GM19023 (cell line): Measurements from ENCODE around the gene GPR179.
A peak's percentile ranks its signal among the peaks of the same experiment; 100 is the strongest.

Source experiments
- ATAC-seq: cut with Tn5 transposase; IDR thresholded peaks from one replicate; pipeline ENCODE4 v1.9.1; 2021; ENCODE audit warnings: mild to moderate bottlenecking, moderate library complexity; ENCODE audit not compliant: unreplicated experiment

GPR179 gene, protein sequence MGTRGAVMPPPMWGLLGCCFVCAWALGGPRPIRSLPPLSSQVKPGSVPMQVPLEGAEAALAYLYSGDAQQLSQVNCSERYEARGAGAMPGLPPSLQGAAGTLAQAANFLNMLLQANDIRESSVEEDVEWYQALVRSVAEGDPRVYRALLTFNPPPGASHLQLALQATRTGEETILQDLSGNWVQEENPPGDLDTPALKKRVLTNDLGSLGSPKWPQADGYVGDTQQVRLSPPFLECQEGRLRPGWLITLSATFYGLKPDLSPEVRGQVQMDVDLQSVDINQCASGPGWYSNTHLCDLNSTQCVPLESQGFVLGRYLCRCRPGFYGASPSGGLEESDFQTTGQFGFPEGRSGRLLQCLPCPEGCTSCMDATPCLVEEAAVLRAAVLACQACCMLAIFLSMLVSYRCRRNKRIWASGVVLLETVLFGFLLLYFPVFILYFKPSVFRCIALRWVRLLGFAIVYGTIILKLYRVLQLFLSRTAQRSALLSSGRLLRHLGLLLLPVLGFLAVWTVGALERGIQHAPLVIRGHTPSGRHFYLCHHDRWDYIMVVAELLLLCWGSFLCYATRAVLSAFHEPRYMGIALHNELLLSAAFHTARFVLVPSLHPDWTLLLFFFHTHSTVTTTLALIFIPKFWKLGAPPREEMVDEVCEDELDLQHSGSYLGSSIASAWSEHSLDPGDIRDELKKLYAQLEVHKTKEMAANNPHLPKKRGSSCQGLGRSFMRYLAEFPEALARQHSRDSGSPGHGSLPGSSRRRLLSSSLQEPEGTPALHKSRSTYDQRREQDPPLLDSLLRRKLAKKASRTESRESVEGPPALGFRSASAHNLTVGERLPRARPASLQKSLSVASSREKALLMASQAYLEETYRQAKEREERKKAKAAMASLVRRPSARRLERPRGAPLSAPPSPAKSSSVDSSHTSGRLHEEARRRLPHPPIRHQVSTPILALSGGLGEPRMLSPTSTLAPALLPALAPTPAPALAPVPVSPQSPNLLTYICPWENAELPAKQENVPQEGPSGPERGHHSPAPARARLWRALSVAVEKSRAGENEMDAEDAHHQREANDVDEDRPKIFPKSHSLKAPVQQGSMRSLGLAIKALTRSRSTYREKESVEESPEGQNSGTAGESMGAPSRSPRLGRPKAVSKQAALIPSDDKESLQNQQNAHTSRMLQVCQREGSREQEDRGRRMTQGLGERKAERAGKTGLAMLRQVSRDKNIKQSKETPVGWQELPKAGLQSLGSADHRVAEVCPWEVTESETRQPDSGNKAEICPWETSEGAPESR (N-terminal part only)

DNA sequence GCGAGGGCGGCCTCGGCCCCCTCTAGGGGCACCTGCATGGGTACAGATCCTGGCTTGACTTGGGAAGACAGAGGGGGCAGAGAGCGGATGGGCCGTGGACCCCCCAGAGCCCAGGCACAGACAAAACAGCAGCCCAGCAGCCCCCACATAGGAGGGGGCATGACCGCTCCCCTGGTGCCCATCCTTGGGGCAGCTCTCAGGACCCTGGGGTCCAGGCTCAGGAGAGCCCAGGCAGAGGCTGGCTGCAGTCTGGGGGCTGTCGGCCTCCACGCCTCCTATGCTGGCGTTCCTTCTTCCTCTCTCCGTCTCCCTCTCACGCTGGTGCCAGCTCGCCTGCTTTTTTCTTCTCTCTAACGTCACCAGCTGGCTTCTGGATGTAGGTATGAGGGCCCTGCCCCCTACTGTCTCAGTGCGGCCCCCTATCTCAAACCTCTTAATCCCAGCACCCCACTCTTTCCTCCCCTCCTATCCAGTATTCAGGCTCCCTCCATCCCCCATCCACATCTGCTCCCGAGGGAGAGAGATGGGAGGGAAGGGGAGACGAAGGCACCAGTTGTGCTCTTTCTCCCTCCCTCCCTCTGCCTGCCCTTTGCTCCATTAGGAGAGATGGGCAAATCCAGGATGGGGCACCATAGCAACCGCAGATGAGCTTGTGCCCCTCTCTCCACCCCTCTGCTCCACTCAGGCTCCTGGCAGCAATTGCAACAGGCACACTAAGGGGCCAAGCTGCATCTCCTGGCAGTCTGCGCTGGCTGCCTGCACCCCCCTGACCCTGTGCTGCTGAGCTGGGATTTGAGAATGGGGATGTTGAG lies at the start of gene GPR179:
Gene GPR179 (minus strand): TSS at position 349 of the 812 bp plus-strand sequence. CDS start 167 bp downstream, at position 182.
- no peak for ATAC-seq

GRCh38 chr17:38379448-38379847 lies 35.7 kb upstream of the GPR179 start:
- ATAC-seq, result no peak

DNA sequence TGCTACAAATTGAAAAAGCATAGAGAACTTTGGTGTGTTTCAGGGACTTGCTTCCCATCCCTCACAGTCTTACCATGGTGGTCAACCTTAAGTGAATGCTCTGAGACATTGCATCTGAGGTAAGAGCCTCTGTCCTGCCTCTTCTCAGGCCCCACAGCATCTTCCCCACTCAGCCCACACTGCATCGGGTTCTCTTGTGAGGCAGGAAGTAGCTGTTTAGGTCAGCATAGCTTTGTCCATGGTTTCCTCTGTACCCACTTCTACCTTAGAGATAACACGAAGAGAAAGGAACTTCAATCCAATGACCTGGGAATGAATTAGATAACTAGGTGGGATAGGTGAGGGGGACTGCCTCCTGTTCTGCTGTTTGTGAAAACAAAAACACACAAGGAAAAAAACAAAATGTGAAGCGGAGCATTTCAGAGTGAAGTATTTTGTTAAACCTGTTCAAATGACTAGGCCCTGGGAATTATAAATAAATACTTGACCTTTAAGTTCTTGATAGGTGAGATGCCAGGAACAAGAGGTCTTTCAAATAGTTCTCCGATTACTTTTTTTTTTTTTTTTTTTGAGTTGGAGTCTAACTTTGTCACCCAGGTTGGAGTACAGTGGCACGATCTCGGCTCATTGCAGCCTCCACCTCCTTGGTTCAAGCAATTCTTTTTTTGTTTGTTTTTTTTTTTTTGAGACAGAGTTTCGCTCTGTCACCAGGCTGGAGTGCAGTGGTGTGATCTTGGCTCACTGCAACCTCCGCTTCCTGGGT lies 25.5 kb upstream of the GPR179 start:
- ATAC-seq, result no peak

DNA sequence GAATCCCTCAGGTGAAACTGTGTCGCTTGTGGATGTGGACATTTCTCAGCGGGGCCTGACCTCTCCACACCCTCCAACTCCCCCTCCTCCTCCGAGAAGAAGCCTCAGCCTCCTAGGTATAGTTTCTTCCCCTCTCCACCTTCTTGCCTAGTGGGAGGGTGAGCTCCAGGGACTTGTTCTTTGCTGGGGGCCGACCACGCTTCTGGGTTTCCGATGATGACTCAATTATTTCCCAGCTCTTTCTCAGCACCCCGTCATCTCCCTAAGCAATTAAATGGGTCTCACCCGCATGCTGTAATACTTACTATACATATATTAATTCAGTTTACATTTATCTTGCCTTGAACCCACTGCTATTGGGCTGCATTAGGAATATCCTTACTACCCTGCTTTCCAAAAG lies 21.0 kb upstream of the GPR179 start:
- no peak for ATAC-seq

- ATAC-seq, result no peak
Observed at GRCh38 chr17:38363016-38363415, 19.3 kb upstream of the GPR179 start.

- no peak for ATAC-seq
Observed at GRCh38 chr17:38361694-38362465, 18.1 kb upstream of the GPR179 start.

DNA sequence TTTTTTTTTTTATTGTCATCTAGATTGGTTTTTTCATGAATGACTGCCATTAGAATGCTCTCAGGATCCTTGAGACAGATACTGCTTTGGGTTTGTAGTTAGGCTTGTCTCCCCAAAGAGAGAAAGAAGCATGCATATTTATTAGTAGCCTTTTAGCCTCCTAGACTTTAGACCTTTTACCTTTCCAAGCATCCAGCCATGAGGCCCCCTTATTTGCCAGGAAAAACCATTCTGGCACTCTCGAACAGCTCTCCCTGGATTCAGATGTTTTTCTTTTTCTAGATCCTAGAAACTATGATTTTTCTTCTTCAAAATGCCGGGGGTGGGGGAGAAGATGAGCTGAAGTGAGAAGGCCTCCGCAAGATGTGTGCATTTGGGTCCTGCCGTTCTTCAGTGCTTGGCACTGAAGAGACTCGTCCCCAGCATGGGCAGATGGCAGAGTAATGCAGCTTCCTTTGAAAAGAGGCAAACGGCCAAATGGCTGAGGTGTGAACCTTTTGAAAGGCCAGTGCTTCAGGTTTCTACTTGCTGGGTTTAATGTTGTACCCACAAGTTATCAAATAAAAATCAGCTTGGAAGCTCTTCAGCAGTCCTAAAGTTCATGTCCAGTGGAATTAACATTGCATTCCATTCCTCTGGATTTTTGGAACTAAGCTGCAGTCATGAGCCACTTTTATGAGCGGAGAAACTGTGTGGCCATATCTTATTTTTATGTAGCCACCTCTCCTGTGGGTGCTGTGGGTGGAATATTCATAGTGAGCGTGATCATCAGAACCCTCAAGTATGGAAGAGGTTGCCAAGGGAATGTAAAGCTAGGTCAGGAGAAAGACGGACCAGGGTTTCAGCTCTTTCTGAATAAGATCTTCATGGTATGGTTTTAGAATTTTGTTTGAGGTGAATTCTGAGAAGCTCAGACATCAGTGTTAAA lies 15.1 kb upstream of the GPR179 start:
- no peak for ATAC-seq

DNA sequence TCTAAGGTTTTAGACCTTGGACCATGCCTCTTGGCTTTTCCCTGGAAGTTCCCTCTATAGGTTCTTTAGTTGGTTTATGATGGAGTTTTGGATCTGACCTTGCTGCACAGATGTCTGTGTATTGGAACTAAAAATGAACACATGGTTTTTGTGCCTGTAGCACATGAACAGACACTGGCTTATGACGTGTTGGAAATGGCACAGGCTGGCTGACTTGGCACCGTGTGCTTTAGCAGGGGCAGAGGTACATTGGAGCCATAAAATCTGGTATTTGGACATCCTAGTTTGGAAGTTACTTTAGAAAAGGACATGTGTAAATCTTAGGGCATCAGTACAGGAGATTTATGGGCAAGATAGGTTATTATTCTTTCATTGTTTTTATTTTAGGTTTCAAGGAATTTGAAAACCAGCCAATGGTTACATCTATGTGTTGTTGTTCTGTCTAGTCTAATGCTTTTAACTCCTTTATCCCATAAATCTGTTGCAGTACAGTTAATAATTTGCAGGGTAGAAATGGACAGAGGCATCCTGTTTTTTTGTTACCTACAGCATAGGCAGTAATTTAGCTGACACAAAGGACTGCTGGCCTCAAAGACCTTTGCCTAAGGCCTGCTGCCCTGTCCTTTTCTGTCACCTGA lies 13.8 kb upstream of the GPR179 start:
- ATAC-seq, result no peak

GRCh38 chr17:38355251-38355650 lies 11.5 kb upstream of the GPR179 start:
- no peak for ATAC-seq

- ATAC-seq, result no peak
Observed at GRCh38 chr17:38354466-38354865, 10.7 kb upstream of the GPR179 start.

GRCh38 chr17:38353668-38354067 lies 9.9 kb upstream of the GPR179 start:
- no peak for ATAC-seq

DNA sequence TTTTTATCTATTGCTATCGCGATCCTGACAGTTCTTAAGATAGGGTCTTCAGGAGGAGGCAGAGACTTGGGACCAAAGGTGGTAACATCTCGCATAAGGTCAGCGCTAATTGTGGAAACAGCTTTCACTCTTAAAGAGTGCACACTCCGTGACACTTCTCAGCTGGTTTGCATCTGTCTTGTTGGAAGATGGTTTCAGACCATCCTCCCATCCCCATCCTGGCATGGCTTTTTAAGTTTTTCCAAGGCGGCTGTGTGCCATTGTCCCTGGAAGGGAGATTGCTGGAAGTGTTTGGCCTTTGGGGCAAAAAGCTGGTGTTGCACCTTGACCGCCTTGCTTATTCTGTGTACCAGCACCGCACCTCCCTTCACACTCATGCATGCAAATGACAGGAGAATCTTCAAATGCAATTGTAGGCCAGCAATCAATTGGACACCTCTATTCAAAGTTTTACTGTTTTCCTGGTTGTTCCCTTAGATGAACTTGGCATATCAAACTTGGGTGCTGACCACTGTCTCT lies 9.4 kb upstream of the GPR179 start:
- no peak for ATAC-seq

DNA sequence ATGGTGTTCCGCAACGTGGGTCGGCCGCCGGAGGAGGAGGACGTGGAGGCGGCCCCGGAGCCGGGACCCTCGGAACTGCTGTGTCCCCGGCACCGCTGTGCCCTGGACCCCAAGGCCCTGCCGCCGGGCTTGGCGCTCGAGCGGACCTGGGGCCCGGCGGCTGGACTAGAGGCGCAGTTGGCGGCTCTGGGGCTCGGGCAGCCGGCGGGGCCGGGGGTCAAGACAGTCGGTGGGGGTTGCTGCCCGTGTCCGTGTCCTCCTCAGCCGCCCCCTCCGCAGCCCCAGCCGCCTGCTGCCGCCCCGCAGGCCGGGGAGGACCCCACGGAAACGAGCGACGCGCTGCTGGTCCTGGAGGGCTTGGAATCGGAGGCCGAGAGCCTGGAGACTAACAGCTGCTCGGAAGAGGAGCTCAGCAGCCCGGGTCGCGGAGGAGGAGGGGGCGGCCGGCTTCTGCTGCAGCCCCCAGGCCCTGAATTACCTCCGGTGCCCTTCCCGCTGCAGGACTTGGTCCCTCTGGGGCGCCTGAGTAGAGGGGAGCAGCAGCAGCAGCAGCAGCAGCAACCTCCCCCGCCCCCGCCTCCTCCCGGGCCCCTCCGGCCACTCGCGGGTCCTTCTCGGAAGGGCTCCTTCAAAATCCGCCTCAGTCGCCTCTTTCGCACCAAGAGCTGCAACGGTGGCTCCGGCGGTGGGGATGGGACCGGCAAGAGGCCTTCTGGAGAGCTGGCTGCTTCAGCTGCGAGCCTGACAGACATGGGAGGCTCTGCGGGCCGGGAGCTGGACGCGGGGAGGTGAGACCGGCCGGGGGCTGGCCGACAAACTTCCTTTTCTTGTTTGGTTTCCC lies 8.7 kb upstream of the GPR179 start:
- ATAC-seq, result peak; percentile 17

DNA sequence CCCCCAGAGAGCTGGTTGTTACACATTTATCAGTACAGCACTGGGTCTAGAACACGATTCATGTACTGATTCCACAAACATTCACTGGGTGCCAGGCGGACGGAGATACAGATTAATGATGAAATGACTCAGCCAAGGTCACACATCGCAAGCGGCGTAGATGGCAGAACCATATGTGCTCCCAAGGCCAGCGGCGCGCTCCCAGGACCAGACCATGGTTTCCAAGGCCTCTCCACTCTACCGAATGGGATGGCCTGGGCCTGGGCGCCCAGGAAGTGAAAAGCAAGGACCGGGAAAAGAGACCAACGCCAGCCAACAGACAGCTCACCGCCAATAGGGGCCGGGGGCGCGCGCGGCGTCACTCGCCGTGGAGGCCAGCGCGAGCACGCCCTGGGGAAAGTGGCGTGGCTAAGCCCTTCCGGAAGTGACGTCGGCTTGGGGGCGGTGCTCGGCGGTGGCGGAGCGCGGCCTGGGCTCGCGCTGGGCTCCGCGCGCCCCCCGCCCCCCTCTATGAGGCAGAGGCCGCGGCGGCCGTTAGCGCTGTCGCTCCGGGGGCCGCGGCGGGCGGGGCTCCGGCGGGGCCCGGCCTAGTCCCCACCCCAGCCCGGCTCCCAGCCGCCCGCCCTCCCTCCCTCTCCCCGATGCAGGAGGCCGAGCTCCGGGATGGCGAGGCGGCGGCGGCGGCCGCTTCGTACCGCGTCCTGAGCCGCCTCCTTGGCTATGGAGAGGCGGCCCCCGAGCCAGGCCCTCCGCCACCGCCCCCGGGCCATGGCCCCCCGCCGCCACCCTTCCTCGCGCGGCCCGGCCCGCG lies 7.9 kb upstream of the GPR179 start, which contains the start of gene SOCS7:
Gene SOCS7 (plus strand): TSS at position 433 of the 811 bp plus-strand sequence. CDS start 209 bp downstream, at position 642.
- peak; percentile 93 for ATAC-seq

- ATAC-seq, result no peak
Observed at GRCh38 chr17:38350035-38350434, 6.3 kb upstream of the GPR179 start.
